ENCODE data around the gene LRRC47.

DNA sequence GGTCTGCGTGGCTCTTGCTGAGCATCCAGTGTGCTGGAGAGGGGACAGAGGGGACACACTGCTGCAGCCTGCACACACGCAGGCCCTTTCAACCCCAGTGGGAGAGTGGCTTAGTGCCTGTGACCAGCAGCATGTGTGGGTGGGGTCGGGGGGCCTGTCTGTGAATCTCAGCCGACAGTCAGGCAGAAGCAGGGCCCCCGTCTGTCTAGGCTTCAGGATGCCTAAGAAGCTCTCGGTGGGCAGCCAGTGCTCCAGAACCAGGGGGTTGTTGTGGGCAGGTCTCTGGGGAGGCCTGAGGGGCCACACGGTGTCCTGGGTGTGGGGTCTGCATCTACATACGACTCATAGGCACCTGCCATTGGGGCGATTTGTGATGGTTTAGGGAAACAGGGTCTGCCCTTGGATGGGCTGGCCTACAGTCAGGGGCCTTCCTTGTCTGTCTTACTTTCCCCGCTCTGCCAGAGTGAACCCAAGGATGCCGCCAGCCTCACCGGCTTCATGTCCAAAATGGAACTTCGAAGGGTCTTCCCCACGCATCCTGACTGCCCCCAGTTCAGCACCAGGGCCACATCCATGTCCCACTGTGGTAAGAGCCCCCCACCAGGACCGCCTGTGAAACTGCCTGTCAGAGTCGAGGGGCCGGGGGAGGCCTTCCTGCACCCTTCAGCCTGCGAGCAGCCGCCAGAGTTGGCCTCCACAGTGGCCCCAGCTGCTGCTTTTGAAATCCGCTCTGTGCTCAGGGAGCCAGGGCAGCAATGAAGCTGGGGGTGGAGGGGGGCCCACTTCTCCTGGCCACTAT, 42.4 kb downstream of the LRRC47 start:
- TF ChIP-seq BHLHE40 (IDR thresholded peaks at IDR 0.05; ENCODE audit: borderline replicate concordance), result no peak
- no peak for TF ChIP-seq SUZ12 (IDR thresholded peaks at IDR 0.05)
- no peak for TF ChIP-seq ELF4 (IDR thresholded peaks at IDR 0.05)
- TF ChIP-seq FOXK2 (IDR thresholded peaks at IDR 0.05), result no peak
- TF ChIP-seq FOXA1 (IDR thresholded peaks at IDR 0.05), result no peak
- TF ChIP-seq FOXM1 (IDR thresholded peaks at IDR 0.05; ENCODE audit: borderline replicate concordance), result no peak
- TF ChIP-seq SP1 (IDR thresholded peaks at IDR 0.05), result no peak

All from HEK293T (cell line).